Activated T-helper 1 cell treated with Interleukin-2 at 50 U/mL for 16 hours (primary cell): ENCODE measurements around the gene SPTBN2.

Experiments used
- DNase-seq: peaks from one replicate; pipeline ENCODE4 v3.0.0-alpha.2; 2020; ENCODE audit warnings: low read depth

Gene SPTBN2

DNA sequence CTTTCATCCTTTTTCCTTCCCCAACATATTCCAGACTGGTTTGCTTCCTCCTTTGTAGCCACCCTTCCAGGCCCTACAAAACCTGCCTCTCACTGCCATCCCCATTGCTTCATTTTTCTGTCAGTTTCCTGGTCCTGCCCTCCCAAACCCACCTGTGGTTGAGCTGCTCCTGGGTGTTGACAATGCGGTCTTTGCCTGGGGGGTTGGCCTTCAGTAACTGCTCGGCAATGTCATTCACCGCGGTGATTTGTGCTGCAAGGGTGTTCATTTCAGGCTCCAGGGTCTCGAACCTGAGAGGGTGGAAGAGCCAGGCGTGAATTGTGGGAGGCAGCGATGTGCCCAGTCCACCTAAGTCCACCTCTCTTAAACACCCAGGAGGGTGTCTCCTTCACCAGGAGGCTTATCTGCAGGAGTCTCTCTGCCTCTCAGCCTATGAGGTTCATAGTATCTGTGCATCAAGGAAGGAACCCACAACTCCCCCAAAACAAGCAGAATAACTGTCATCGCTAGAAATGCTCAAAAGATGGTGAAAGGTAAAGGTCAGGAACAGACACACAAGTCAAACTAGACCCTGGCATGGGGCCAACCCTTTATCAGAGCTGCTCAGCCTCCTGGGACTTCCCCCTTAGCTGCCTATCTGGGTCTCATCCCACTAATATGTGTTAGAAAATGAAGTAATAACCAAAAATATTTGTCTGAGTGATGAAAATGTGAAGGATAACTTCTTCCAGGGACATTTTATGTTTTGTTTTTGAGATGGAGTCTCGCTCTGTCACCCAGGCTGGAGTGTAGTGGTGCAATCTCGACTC lies 27.4 kb downstream of the SPTBN2 start:
- no peak for DNase-seq

DNA sequence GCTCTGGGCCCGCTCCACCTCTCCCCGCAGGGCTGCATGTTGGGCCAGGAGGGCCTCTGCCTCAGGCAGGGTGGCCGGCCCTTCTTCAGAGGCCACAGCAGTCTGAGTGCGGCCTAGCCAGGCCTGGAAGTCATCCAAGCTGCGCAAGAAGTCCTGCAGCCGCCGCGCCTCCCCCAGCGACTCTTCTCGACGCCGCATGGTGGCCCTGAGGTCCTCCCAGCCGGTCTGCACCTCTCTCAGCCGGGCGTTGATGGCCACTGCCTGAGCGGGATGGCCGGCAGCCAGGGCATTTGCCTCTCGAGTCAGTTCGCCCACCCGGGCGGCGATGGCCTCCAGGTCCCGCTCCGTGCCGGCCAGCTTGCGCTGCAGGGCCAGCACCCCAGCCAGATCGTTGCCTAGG lies 28.3 kb downstream of the SPTBN2 start:
- DNase-seq = no peak

DNA sequence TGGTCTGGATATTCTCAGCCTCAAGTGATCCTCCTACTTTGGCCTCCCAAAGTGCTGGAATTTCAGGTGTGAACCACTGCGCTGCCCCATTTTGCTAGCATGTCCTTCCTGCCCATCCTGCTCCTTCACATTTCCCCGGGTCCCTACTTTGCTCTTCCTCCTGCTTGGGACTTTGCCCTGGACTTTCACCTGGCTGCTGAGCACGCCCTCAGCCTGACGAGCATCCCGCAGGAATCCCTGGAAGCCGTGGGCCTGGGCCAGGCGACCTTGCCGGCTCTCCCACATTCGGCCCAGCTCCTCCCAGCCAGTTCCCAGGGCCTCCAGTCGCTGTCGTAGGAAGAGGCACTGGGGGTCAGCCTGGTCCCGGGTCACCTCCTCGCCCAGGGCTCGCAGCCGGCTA lies 28.7 kb downstream of the SPTBN2 start:
- no peak for DNase-seq

DNA sequence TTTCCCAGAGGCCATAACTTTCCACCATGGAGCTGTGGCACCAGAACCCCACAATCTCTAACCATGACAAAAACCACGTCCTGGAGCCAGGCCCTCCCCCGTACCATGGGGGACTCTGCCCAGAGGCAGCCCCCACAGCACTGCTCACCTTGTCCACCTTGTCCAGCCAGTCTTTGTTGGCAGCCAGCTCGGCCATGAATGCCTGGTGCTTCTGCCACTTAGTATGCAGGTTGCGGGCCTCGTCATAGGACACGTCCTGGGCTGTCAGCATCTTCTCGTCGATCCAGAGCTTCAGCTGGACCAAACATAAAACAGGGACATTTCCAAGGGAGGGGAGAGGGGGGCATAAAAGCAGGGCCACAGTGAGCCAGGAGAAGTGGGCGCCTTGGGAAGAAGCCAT lies 30.5 kb downstream of the SPTBN2 start:
- no peak for DNase-seq

DNA sequence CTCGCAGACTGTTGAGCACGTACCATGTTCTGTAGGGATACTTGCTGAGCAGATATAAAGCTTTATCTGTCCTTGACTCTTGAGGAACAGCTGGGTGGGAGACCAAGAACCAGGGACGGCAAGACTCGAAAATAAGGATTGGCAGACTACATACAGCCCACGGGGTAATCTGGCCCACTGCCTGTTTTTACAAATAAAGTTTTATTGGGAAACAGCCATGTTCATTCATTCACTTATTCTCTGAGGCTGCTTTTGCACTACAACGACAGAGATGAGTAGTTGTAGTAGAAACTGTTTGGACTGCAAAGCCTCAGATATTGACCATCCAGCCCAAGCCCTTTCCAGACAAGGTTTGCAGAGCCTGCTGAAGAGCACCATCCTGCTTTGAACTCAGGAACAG lies 31.0 kb downstream of the SPTBN2 start:
- DNase-seq = no peak

DNA sequence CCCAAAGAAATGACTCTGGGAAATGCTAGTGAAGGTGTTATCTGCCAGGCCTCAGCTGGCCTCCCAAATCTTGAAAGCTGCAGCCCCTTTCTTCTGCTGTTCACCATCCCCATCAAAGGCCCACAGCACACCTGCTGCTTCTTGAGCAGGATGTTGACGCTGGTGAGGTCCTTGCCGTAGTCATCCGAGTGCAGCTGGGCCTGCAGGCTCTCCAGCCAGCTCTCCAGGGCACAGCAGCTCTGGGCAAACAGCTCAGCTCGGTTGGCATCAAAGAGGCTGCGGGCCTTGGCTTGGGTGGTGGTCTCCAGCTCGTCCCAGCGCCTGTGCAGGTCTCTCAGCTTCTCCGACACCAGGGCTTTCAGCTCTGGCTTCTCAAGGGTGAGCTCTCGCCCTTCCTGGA lies 32.9 kb downstream of the SPTBN2 start:
- DNase-seq = no peak

DNA sequence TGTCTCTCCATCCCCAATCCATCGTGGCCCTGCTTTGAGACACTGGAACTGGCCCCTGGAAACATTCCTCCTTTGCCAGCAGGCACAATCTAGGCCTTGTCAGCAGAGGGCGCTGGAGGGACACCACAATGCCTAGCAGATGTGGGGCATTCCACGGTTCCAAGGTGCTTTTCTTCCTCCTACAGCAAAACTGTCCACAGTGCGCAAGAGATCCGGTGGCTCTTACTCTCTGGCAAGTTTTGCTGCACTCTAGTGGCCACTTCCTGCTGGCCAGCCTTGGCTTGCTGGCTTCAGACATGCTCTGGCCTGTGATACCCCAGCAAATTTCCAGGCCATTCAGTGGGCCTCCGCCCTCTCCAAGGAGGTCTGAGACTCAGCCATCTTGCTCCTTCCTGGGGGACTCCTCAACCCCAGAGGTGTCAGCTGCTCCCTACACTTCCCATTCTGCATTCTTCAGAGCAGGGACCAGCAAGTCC lies 34.2 kb downstream of the SPTBN2 start:
- peak; percentile 61 for DNase-seq

DNA sequence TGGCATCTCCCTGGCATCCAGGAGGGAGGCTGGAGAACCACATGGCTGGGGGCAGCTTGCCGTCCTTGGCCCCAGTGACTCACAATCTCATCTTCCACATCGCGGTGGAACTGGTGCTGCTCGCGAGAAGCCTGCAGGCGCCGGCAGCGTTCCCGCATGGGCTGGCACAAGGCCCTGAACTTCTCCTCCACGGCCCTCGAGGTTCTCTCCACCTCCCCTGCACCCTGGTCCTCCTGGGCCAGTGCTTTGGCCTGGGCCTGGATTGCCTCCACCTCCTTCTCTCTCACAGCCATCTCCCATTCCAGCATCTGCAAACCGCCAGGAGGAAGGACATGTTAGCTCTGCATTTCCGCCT lies 35.0 kb downstream of the SPTBN2 start:
- no peak for DNase-seq

DNA sequence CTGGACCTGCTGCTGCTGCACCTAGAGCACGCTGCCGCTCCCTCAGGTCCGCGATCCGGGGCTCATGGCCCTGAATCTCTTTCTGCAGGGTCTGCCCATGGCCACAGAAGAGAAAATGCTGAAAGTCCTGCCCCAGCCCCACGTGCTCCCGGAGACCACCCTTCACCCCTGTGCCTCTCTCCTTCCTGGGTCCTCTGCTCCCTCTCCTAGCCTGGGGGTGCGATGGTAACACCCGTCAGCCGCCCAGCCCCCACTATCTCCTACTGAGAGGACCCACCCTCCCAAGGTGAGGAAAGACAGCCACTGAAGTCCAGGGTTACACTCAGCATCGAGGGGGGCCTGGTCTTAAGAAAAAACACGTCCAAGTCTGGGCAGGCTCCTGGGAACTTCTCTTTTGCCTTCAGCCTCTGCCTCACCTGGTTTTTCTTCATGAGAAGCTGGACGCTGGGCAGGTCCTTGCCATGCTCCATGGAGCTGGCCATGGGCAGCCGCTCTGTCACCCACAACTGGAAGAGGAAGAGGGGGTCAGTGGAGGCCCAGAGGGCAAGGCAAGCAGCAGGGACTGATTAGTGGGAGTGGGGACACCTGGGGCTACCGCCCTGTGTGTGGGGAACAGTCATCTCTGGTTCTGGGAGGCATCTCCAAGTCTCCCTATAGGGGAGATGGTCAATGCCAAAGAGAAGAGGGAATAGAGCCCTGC lies 35.5 kb downstream of the SPTBN2 start:
- DNase-seq = no peak

DNA sequence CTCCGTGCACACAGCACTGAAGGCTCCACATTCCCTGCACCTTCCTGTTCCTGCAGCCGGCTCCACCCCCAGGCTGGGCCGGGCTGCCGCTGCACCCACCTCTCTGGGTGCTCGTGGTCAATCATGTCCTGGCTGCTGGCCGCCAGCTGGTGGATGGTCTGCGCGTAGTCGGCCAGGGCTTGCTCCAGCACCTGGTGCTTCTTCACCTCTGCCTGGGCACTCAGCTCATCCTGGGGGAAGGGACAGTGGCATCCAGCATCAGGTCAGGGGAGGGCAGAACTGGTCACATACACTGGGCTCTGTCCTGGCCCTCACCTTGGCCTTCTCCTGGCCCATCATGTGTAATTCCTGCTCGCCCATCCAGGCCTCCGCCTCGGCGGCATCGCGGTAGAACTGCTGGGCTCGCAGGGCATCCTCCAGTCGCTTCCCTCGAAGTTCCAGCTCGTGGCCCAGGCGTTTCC lies 36.1 kb downstream of the SPTBN2 start:
- DNase-seq = no peak

DNA sequence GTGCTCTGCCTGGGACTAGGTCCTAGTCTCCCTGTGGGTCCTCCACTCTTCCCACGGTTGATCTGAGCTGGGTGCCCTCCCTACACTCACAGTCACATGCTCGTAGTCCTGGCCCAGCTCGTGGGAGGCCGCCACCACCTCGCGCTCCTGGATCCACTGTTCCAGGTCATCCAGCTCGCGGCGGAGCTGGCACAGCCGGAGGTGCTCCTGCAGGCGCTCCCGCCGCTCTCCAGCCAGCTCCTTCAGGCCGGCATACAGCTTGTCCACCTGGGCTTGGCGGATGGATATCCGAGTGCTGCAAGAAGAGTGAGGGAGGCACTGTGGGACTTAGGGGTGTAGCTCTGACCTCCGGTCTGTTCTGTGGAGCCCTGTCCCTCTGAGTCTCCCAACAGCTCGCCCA lies 36.6 kb downstream of the SPTBN2 start:
- no peak for DNase-seq

DNA sequence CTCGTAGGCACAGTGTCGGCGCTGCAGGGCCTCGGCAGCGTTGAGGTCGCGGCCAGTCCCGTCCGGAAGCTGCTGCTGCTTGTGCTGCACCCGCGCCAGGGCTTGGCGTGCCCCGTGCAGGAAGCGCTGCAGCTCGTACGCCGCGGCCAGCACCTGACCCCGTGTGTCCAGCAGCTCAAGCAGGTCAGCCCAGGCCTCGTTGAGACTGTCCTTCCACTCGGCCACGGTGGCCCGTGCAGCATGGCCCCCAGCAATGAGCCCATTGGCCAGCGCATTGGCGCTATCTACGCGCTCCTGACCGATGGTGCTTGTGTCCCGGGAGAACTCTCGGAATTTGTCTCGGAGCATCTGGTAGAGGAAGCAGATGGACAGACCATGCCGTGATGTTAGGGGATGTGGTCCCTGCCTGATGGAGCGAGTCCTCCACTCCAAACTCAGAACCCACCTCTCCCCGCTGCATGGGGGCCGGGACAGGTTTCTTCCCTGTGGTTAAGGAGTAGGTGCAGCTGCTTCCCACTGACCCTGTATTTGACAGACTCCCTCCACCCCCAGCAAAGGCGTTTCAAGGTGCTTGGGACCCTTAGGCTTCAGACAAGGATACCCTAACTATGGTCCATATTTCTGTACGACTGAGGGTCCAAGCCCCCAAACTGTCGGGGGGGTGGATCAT lies 37.6 kb downstream of the SPTBN2 start:
- DNase-seq = no peak

DNA sequence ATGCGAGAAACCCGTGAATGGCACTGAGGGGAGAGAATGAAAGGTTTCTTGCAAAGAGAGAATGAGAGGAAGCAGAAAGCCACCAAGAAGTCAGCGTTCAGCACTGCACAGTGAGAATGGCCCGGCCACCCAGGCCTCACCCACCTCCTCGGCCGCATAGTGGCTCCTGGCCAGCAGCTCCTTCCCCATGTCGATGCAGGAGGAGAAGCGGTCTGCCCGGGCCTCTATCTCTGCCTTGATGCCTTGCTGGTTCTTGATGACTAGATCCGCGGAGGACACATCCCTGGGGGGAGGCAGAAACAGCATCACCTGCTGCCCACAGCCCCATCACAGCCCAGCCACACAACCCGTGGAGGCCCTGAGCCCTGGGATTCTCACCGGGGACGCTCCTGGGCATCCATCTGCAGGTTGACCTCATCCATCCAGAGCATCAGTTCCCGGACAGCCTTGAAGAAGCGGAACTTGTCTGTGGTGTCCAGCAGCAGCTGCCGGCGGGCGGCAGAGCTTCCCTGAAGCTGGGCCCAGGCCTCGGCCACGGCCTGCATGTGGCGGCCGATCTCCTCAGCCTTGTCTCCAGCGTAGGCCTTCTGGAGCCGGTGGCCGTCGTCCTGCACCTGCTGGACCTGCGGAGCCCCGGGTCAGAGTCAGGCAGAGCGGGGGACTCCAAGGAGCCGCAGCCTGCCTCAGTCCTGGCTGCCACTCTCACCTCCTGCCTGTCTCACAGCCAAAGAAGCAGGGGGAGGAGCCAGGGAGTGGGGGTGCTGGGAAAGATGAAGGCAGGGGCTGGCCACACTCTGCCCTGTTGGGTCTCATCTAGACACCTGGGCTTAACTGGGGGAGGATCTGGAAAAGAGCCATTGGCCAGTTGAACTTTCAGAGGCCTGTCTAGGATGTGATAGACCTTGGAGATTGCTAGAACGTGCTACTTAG lies 39.1 kb downstream of the SPTBN2 start:
- DNase-seq = no peak

DNA sequence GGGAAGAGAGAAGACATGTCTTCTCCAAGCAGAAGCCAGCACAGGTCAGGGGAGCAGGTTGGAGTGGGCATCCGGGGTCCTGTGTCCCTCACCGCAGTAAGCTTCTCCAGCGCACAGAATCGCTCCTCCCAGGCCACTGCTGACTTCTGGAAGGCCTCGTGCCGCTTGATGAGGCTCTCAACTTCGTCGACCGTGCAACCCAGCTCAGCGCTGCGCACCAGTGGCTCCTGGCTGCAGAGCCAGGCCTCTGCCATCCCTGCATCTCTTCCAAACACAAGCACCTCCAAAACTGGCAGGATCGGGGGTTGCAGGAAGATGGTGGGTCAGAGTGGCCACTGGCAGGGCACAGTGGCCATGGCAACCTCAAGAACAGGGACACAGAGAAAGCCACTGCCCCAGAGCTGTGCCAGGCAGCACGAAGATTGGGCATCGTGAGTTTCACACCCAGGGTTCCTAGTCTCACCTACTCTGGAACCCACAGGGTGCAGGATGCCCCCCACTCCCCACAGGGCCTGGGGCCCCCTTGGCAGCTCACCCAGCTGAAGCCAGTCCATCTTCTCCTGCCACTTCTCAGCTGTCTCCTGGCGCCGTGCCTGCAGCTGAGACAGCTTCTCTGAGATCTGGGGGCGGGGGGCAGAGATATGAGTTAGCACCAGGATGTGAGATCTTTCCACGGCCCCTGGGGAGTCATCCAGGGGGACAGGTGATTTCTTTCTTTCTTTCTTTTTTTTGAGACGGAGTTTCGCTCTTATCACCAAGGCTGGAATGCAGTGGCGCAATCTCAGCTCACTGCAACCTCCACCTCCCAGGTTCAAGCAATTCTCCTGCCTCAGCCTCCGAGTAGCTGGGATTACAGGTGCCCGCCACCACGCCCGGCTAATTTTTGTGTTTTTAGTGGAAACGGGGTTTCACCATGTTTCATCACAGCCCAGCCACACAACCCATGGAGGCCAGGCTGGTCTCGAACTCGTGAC lies 40.2 kb downstream of the SPTBN2 start:
- no peak for DNase-seq

DNA sequence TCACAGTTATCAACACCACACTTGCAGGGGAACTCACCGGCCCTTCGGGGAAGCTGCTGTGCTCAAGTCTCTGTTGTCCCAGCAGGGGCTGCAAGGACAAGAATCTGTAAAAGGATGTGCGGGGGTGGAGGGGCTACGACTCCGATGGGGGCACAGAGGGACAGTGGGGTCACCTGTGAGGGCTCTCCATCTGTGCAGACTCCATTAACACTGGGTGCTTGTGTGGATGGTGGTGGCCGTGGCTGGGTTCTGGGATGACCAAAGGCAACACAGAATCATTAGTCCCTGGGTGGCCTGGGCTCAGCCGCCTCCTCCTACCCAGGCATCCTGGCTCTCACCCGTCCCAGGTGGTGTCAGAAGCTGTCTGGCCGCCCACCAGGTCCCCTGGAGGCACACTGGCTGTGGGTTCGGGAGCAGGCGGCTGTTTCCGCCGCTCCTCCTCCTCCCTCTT lies 41.2 kb downstream of the SPTBN2 start:
- no peak for DNase-seq

DNA sequence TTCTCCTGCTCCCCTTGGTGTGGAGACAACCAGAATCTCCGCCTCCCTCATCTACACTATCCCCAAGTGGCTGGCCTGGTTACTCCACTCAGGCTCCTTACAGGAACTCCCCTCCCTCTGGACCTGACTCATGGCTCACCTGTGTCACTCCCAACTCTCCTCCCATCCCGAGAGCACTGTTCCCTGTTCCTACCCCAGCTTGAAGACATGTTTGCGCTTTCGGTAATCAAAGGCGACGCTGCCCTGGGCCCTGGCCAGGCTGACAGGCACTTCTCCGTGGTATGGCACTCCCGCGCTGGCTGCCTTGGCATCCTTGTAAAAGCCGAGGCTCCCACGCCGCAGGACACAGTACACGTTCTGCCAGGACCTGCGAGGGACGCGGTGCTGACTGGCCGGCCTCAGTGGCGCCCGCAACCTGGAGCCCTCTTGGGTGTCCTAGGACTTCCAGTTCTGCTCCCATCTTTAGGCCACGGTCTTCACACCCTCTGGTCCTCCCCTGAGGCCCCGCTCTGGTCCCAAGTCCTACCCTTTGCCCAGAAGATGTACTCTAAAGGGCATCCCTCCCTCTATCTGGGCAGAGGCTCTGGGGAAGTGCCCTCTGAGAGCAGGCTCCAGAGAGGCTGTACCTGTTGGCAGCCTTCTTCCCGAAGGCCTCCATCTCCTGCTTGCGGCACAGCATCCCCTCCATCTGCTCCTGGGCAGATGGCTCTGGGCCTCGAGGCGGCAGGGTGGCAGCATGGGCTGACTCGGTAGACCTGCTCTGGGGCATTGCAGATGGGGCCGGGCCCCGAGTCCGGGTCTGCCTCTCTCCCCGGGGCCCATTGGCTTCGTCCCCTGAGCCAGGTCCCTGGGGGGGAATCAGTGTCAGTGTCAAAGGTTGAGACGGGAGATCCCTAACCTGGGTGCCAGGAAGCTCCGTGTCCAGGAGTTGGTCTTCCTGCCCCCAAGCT lies 41.9 kb downstream of the SPTBN2 start:
- no peak for DNase-seq

DNA sequence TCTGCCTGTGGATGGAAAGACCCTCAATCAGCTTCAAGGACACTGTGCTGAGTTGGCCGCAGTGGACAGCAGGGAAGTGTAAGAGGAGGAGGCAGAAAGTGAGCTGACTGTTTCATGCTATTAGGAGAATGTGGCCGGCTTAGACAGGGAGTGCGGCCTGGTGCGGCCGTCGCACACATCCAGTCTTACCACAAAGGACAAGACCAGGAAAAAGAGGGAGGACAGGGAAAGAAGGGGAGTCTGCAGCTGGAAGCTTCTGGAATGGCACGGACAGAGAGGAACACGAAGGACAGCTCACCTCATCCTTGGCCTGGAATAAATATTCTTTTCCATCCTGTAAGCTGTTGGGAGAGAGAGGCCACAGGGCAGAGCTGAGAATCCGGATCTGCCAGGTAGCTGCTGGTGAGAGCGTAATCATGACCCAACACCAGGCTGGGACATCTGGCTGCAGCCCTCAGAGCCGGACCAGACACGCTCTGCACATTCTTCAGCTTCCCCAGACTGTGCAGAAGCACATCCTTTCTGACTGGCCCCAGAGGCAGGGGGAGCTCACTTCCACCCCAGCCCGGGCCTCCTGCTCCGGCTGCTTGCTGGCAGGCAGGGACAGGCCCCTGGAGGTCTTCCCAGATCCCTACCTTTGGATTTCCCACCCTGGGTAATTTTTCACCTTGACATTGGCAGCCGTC lies 42.8 kb downstream of the SPTBN2 start:
- DNase-seq = no peak

DNA sequence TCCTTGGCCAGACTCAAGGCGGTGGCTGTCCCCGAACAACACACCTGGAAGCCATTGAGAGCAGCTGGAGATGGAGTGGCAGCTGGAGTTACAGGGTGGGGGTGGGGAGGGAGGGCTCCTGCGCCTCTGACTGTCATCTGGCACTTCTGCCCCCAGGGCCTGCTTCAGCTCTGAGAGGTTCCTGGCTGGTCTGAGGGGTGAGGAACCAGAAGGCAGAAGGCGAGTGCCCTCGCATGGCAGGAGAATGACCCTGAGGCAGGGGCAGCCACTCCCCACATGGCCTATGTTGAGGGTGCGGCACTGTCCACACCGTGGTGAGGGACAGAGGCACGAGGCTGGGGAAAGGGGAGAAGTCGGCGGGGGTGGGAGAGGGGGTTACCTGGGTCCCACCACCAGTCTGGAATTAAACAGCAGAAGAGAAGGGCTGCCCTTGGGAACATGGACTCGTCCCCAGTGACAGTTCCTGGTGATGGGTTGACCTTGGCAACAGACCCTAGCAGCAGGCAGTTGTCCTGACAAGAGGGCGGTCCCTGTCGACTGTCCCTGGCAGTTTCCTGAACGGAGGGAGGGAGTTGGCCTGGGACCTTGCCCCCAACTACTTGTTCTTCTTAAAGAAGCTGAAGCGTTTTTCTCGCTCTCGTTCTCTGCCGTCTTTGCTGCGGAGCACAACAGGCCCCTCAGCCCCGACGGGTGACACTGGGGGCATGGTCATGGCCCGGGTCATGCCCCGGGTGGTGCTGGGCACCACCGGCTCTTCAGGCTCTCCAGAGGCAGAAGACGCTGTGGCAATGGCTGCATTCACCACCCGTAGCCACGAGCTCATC lies 43.5 kb downstream of the SPTBN2 start:
- DNase-seq = no peak
